Measurements from ENCODE around the gene VIT.
"Not testable (repeated sequence)": the region's sequence is repeated elsewhere in the genome, so short reads cannot be mapped to it uniquely, and the experiment has no call there.

The VIT gene

DNA sequence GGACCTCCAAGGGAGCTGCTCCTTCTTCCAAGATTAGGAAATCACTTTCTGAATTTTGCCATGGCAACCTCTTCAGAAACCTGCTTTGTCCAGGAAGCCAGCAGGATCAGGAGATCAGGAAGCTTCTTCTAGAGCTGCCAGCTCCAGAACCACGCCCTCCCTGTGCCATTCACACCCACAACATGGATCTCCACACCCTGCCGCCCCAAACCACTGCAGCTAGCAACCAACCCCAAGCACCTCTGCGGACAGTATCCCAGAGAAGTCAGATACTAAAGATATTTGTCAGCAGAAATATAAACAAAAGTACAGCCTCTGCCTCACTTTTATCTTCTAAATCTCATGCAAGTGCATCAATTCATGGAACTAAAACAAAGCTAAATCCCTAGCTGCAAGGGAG is 106.4 kb downstream of the VIT start:
- no peak for DNase-seq (ENCODE audit: low spot score in 2 of 2)
- ATAC-seq (ENCODE audit: low read depth): no peak
- Mint-ChIP-seq H3K36me3 (peaks cover 2% of the 10 kb centered on the region), H3K4me3 (no peak overlapping the region), H3K4me1 (peaks cover 3% of the 10 kb centered on the region), H3K27me3 (peaks cover 17% of the 10 kb centered on the region), H3K27ac (no peak overlapping the region), H3K9me3 (no peaks in the 10 kb centered on the region)

DNA sequence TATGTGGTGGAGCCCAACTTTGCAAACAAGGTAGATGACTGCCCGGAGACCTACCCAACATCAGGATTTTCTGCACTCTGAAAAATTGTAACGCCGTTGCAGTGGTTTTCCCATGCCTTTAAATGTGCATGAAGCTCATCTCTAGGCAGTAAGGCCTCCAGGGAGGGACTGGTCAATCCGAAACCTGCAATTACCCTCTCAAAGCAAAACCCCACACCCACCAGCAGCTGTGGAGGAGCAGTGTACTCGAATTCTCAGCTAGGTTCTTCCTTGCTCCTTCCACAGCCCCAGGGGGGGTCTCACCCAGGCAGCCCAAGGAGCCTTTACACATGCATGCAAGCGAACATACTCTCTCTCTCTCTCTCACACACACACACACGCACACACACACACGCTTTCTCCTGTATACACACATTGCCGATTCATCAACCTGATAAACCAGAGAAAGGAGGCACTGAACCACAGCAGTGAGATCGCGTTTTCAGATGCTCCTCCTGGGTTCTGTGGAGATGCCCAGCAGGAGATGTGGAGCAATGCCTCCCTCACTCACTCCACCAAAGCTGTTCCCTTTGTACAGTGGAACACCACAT is 109.2 kb downstream of the VIT start:
- Mint-ChIP-seq H3K27me3 (peaks cover 13% of the 10 kb centered on the region), H3K4me1 (peaks cover 3% of the 10 kb centered on the region), H3K36me3 (peaks cover 2% of the 10 kb centered on the region), H3K9me3 (no peaks in the 10 kb centered on the region), H3K27ac (no peak overlapping the region), H3K4me3 (no peak overlapping the region)
- no peak for ATAC-seq (ENCODE audit: low read depth)
- no peak for DNase-seq (ENCODE audit: low spot score in 2 of 2)

DNA sequence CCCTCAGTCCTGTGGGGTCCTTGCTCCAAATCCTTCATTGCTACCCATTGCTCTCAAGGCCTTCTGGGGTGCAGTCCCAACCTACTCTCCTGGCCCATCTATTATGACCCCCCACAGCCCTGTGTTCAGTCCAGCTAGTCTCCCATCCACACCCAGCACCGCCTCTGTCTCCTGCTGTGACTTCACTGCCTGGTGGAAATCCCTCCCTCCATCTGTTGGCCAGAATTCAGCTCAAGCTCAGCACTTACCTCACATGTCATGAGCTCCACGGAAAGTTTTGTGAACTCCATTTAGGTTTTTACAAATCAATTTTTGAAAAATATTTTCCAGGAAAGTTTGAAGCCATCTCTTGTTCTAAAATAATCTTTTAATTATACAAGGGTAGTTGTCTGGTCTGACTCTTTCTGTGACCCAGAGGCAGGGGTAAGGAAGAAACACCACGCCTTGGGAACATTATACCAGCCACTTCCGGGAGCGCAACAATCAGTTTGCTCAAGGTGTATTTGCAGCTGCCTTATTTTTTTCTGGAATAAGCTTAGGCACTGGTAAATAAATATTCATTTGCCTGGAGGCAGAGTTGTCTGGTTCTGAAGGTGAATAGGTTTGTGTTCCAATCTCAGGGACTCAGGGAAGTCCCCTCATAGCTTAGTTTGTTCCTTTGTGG is 110.8 kb downstream of the VIT start:
- peaks cover 10% of the 10 kb centered on the region for H3K27me3 Mint-ChIP-seq
- ATAC-seq (ENCODE audit: low read depth) (no peak), DNase-seq (ENCODE audit: low spot score in 2 of 2) (no peak)
- no peaks in the 10 kb centered on the region for H3K36me3 Mint-ChIP-seq
- H3K4me1 Mint-ChIP-seq: peaks cover 3% of the 10 kb centered on the region
- H3K9me3 Mint-ChIP-seq: no peaks in the 10 kb centered on the region
- no peak overlapping the region for H3K27ac Mint-ChIP-seq
- no peak overlapping the region for H3K4me3 Mint-ChIP-seq

DNA sequence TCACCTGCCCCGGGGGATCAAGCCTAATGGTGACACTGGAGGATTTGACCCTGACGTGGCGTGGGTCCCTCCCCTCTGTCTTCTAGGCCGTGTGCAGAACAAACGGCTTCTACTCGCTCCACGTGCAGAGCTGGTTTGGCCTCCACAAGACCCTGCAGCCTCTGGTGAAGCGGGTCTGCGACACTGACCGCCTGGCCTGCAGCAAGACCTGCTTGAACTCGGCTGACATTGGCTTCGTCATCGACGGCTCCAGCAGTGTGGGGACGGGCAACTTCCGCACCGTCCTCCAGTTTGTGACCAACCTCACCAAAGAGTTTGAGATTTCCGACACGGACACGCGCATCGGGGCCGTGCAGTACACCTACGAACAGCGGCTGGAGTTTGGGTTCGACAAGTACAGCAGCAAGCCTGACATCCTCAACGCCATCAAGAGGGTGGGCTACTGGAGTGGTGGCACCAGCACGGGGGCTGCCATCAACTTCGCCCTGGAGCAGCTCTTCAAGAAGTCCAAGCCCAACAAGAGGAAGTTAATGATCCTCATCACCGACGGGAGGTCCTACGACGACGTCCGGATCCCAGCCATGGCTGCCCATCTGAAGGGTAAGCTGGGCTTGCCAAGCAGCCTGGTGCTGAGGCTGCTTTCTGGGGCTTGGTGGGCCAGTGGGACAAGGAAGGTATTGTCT is 112.0 kb downstream of the VIT start:
- Mint-ChIP-seq H3K36me3 (no peaks in the 10 kb centered on the region), H3K4me1 (peaks cover 5% of the 10 kb centered on the region), H3K9me3 (no peaks in the 10 kb centered on the region), H3K4me3 (no peak overlapping the region), H3K27ac (no peak overlapping the region), H3K27me3 (peaks cover 12% of the 10 kb centered on the region)
- no peak for DNase-seq (ENCODE audit: low spot score in 2 of 2)
- ATAC-seq (ENCODE audit: low read depth): no peak

DNA sequence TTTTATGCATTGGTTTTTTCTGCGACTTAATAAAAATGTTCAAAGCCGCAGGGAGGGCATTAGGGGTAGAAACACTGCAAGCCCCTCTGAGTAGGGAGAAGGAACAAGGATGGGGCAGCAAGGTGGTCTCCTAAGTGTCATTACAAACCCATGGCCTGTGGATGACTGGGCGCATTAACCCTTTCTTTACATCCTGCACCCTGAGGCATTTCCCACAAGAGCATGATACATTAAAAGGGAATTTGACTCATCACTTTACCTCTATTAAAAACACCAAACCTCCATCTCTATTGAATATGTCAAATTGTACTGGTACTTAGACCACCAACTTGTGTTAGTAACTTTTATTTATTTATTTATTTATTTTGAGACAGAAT is 112.5 kb downstream of the VIT start:
- Mint-ChIP-seq H3K36me3 (no peaks in the 10 kb centered on the region), H3K4me1 (peaks cover 5% of the 10 kb centered on the region), H3K4me3 (no peak overlapping the region), H3K27ac (no peak overlapping the region), H3K9me3 (no peaks in the 10 kb centered on the region), H3K27me3 (peaks cover 12% of the 10 kb centered on the region)
- ATAC-seq (ENCODE audit: low read depth) (no peak), DNase-seq (ENCODE audit: low spot score in 2 of 2) (no peak)

DNA sequence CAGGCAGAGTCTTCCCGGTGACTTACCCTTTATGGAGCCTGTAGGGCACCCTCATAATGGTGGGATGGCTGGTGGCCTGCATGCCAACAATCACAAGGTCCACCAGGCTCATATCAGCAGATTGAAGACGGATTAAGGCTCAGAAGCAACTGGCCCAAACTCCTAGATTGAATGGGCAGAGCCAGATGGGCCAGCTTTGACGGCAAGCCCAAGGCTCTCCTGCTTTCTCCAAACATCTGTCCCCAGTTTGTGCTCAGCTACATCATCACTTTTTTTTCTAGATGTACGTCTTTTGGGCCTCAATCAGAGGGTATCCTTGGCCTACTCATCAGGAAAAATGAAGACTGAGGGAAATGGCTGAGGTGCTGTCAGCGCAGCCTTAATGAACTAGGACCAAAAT is 114.6 kb downstream of the VIT start:
- ATAC-seq (ENCODE audit: low read depth) (no peak), DNase-seq (ENCODE audit: low spot score in 2 of 2) (no peak)
- Mint-ChIP-seq H3K4me3 (no peak overlapping the region), H3K9me3 (no peaks in the 10 kb centered on the region), H3K4me1 (peaks cover 2% of the 10 kb centered on the region), H3K36me3 (no peaks in the 10 kb centered on the region), H3K27me3 (peaks cover 10% of the 10 kb centered on the region), H3K27ac (no peak overlapping the region)

DNA sequence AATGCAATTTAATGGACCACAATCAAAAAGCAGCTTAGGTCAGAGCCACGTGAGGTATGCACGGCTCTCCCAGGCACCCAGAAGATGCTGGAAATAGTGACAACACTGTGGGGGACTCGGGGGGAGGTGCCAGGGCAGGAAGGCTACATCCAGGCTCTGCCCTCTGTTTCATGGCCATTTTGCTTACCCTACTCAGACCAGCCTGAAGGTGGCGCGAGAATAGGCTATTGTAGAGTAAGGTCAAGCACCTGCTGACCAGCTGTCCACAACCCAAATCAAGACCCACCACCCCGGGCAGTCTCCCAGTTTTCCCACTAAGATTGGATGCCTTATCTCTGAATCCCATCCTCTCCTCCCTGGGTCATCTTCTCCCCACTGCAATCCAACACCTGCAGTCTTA is 115.7 kb downstream of the VIT start:
- Mint-ChIP-seq H3K36me3 (no peaks in the 10 kb centered on the region), H3K9me3 (no peaks in the 10 kb centered on the region), H3K4me1 (peaks cover 2% of the 10 kb centered on the region), H3K27ac (no peak overlapping the region), H3K27me3 (peaks cover 8% of the 10 kb centered on the region), H3K4me3 (no peak overlapping the region)
- DNase-seq (ENCODE audit: low spot score in 2 of 2) (no peak), ATAC-seq (ENCODE audit: low read depth) (no peak)

DNA sequence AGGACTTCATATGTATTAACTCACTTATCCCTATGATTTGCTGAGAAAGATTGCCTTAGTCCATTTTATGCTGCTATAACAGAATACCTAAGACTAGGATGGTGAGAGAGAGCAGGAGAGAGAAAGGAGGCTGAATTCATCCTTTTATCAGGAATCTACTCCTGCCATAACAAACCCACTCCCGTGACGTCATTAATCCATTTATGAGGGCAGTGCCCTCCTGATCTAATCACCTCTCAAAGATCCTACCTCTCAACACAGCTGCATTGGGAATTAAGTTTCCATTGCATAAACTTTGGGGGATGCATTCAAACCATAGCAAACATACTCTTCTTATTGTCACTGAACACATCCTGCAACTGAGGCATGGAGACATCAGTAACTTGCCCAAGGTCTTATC is 122.0 kb downstream of the VIT start:
- no peaks in the 10 kb centered on the region for H3K9me3 Mint-ChIP-seq
- H3K4me3 Mint-ChIP-seq: no peak overlapping the region
- no peak overlapping the region for H3K27ac Mint-ChIP-seq
- no peak for DNase-seq (ENCODE audit: low spot score in 2 of 2)
- H3K4me1 Mint-ChIP-seq: no peaks in the 10 kb centered on the region
- no peaks in the 10 kb centered on the region for H3K36me3 Mint-ChIP-seq
- peaks cover 4% of the 10 kb centered on the region for H3K27me3 Mint-ChIP-seq
- no peak for ATAC-seq (ENCODE audit: low read depth)

DNA sequence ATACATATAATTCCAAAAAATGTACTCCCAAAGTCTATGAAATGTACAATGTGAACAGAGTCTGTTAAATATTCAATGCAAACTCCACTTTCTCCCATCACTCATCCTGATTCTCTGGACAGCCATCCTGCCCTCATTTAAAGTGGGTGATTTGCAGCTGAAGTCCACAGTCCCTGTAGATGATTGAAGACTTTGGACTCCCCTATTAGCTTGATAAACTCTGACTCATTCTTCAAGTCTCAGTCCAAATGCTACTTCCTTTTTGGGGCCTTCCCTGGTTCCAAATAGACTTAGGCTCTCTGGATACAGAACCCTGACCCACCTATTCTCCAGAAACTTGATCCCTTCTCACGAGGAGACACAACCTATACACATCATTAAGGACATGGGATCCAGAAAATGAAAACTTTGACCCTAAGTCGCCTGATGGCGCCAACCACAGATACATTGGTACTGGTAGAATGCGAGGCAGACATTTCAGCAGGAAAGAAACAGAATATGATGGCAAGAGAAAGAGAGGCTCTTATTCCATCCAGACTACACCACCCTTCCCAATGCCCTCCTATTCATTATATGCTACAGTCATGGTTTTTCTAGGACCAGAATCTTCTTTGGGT is 122.7 kb downstream of the VIT start:
- no peak for ATAC-seq (ENCODE audit: low read depth)
- Mint-ChIP-seq H3K4me3 (no peak overlapping the region), H3K36me3 (no peaks in the 10 kb centered on the region)

DNA sequence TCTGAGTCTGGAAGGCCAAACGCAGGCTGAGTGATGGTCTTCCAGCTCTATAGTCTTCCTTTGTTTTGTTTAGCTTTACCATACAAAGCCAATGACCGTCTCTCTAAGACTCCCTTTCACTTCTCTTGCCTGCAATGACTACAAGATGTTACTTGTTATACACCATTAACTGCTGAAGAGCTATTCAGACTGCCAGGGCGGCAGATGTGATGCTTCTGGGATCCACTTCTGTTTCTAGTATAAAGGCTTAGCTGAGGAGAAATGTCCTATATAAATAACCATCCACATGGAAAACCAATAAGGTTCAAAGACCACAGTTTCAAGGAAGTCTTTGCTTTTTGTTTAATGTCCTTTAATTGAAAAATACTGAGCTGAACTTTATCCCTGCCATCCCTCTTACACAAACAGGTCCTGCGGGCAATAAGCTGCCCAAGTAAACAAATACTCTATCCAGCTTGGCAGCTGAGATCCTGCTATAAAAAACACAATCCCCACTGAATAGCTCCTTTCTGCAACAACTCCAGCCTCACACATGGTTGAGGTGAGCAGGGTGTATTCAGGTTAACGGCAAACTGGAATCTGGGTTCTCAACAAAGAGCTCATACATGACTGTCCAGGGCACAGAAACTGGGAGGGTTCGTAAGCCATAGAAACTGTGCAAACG is 124.6 kb downstream of the VIT start:
- peaks cover 5% of the 10 kb centered on the region for H3K27me3 Mint-ChIP-seq
- H3K9me3 Mint-ChIP-seq: no peaks in the 10 kb centered on the region
- H3K27ac Mint-ChIP-seq: no peak overlapping the region
- no peak overlapping the region for H3K4me3 Mint-ChIP-seq
- H3K4me1 Mint-ChIP-seq: no peaks in the 10 kb centered on the region
- no peak for ATAC-seq (ENCODE audit: low read depth)
- H3K36me3 Mint-ChIP-seq: no peaks in the 10 kb centered on the region
- DNase-seq (ENCODE audit: low spot score in 2 of 2): no peak

More for the DNA sequence above, 122.7 kb downstream of the VIT start:
- H3K27me3 Mint-ChIP-seq: peaks cover 5% of the 10 kb centered on the region
- no peaks in the 10 kb centered on the region for H3K9me3 Mint-ChIP-seq
- no peak overlapping the region for H3K27ac Mint-ChIP-seq
- H3K4me1 Mint-ChIP-seq: no peaks in the 10 kb centered on the region
- DNase-seq (ENCODE audit: low spot score in 2 of 2): no peak

DNA sequence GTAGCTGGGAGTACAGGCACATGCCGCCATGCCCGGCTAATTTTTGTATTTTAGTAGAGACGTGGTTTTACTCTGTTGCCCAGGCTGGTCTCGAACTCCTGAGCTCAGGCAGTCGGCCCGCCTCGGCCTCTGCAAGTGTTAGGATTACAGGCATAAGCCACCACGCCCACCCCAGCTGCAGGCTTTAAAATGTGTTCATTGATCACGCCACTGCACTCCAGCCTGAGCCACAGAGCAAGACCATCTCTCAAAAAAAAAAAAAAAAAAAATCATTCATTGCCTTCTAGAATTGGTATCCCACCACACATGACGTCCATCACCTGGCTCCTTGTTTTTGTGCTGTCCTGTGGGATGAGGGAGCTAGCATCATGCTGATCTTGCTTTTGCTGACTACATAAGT is 127.4 kb downstream of the VIT start:
- H3K4me1 Mint-ChIP-seq: no peaks in the 10 kb centered on the region
- H3K9me3 Mint-ChIP-seq: no peaks in the 10 kb centered on the region
- no peak overlapping the region for H3K27ac Mint-ChIP-seq
- DNase-seq (ENCODE audit: low spot score in 2 of 2): no peak
- ATAC-seq (ENCODE audit: low read depth): no peak
- H3K4me3 Mint-ChIP-seq: no peak overlapping the region
- H3K27me3 Mint-ChIP-seq: peaks cover 1% of the 10 kb centered on the region
- H3K36me3 Mint-ChIP-seq: no peaks in the 10 kb centered on the region

DNA sequence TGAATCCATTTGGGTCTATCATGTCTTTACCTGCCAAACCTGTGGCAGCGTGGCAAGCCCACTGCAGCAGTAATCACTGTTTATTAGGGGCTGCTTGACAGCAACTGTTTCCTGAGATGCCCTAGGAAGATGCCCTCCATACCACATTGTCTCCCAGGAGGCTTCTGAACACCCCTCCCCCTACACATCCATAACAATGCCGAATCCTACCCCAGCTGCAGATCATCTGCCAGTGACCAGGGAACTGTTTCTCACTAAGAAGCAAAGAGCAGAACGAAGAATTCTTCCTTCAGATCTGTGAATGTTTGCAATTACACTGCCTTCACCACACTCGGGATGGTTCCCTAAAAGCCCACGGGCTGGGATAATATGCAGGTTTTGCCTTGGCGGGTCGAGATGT is 127.8 kb downstream of the VIT start:
- no peaks in the 10 kb centered on the region for H3K9me3 Mint-ChIP-seq
- no peak overlapping the region for H3K4me3 Mint-ChIP-seq
- DNase-seq (ENCODE audit: low spot score in 2 of 2) (no peak), ATAC-seq (ENCODE audit: low read depth) (no peak)
- no peaks in the 10 kb centered on the region for H3K36me3 Mint-ChIP-seq
- peaks cover 1% of the 10 kb centered on the region for H3K27me3 Mint-ChIP-seq
- H3K4me1 Mint-ChIP-seq: no peaks in the 10 kb centered on the region
- no peak overlapping the region for H3K27ac Mint-ChIP-seq

DNA sequence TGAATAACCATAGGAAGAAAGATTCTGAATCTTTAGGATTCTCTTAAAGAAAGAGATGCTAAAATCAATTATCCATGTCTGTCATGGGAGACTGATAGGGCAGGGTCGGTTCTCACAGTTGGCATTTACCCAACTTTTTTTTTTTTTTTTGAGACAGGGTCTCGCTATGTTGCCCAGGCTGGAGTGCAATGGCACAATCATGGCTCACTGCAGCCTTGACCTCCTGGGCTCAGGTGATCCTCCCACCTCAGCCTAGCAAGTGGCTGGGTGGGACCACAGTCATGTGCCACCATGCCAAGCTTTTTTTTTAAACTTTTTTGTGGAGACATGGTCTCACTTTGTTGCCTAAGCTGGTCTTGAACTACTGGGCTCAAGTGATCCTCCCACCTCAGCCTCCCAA is 128.2 kb downstream of the VIT start:
- H3K27ac Mint-ChIP-seq; H3K36me3 Mint-ChIP-seq; H3K27me3 Mint-ChIP-seq; DNase-seq (ENCODE audit: low spot score in 2 of 2); H3K4me3 Mint-ChIP-seq; H3K4me1 Mint-ChIP-seq; H3K9me3 Mint-ChIP-seq; ATAC-seq (ENCODE audit: low read depth): not testable (repeated sequence)

DNA sequence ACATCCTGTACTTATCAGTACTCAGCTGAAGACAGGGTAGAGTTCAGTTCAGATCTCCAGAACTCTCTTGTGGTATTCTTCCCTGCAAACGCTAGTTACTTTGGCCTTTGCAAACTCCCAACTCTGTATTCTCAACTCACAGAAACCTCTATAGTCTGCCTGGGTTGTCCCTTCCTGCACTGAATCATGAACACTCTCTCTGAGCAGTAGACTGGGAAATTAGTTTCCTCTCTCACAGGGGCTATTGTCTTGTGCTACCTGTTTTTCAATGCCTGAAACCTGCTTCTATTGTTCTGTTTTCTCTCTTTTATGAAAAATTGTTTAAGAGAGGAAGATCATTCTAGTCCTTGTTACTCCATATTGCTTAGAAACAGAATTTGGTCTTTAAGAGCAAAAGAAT is 134.7 kb downstream of the VIT start:
- H3K36me3 Mint-ChIP-seq: peaks cover 2% of the 10 kb centered on the region
- peaks cover 4% of the 10 kb centered on the region for H3K9me3 Mint-ChIP-seq
- no peak for DNase-seq (ENCODE audit: low spot score in 2 of 2)
- H3K27ac Mint-ChIP-seq: no peak overlapping the region
- H3K4me3 Mint-ChIP-seq: no peak overlapping the region
- H3K27me3 Mint-ChIP-seq: no peaks in the 10 kb centered on the region
- no peak for ATAC-seq (ENCODE audit: low read depth)
- no peaks in the 10 kb centered on the region for H3K4me1 Mint-ChIP-seq

Data from memory B cell (primary cell).